DND-41 (cell line): Measurements from ENCODE around the gene COBL.

Experiments
- EZH2 ChIP-seq: IDR thresholded peaks from 3 replicates; pipeline ENCODE4 v1.6.1; 2012; ENCODE audit warnings: borderline replicate concordance, low read depth, mild to moderate bottlenecking, moderate library complexity, low read length, inconsistent platforms; ENCODE audit not compliant: severe bottlenecking
- TF ChIP-seq, protein P1 (sequence below): IDR thresholded peaks from 2 replicates; pipeline ENCODE4 v1.5.1; 2012; ENCODE audit warnings: borderline replicate concordance, low read length, moderate library complexity, mild to moderate bottlenecking; ENCODE audit not compliant: poor library complexity, severe bottlenecking; ENCODE audit errors: extremely low read depth

DNA sequence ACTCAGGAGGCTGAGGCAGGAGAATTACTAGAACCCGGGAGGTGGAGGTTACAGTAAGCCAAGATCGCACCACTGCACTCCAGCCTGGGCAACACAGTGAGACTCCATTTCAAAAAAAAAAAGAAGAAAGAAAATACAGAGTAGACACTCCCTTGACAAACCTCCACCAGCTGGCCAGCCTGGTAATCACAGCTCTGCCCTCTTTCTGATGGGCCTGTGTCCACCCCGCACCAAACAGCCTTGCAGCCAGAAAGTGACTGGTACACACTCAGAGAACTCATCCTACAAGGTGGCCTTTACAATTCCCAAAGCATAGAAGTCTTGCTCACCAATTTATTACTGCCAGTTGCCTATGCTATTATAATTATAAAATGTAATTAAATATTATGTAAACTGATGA lies 66.6 kb downstream of the COBL start:
- TF ChIP-seq, protein P1, sequence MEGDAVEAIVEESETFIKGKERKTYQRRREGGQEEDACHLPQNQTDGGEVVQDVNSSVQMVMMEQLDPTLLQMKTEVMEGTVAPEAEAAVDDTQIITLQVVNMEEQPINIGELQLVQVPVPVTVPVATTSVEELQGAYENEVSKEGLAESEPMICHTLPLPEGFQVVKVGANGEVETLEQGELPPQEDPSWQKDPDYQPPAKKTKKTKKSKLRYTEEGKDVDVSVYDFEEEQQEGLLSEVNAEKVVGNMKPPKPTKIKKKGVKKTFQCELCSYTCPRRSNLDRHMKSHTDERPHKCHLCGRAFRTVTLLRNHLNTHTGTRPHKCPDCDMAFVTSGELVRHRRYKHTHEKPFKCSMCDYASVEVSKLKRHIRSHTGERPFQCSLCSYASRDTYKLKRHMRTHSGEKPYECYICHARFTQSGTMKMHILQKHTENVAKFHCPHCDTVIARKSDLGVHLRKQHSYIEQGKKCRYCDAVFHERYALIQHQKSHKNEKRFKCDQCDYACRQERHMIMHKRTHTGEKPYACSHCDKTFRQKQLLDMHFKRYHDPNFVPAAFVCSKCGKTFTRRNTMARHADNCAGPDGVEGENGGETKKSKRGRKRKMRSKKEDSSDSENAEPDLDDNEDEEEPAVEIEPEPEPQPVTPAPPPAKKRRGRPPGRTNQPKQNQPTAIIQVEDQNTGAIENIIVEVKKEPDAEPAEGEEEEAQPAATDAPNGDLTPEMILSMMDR: no peak
- TF ChIP-seq EZH2: no peak
